Adipose tissue (tissue), 3 donors: ENCODE results near the gene CRTAC1. TPM values are rescaled to one million over a fixed set of nuclear protein-coding genes. Genes with fewer than 3 reads are reported as not detected.

Experiments used
- H3K27ac ChIP-seq: one replicate; pipeline ENCODE4 v1.5.1; 2013; ENCODE audit warnings: low read depth, low read length
- WGBS, 3 donors: extraction: QIAGEN DNeasy Blood & Tissue Kit; methylation state at CpG; one replicate each; pipeline ENCODE4 v1.1.7; 2013; 5-methylcytosine and 5-hydroxymethylcytosine counted together
- polyA plus RNA-seq, 3 donors: library from polyadenylated mRNA; stranded (reverse); fragments of 200-250 nt; gene quantifications; one replicate each; pipeline ENCODE4 v1.2.3, GENCODE V29; 2013
- donor health status: healthy with polysubstance abuse.
- donor health status: Bipolar disorder and iron deficiency.
- donor health status: healthy.

CRTAC1 gene
- polyA plus RNA-seq, 3 donors, result 0.34 to 2.9 (median 0.49) TPM

- no peak overlapping the region for H3K27ac ChIP-seq
- WGBS, 3 donors, result 77 to 84% (median 82%) methylated on average over 17 of the region's 17 CpGs
Observed at GRCh38 chr10:97891497-97892167, 138.8 kb downstream of the CRTAC1 start.

- no peak overlapping the region for H3K27ac ChIP-seq
- 54 to 68% (median 62%) methylated on average over 18 of the region's 18 CpGs for WGBS, 3 donors
Observed at GRCh38 chr10:97889461-97890265, 140.8 kb downstream of the CRTAC1 start.

GRCh38 chr10:97888641-97889262 lies 141.7 kb downstream of the CRTAC1 start:
- WGBS, 3 donors, result 61 to 63% (median 62%) methylated on average over 12 of the region's 12 CpGs
- H3K27ac ChIP-seq, result no peak overlapping the region

GRCh38 chr10:97888134-97888533 lies 142.3 kb downstream of the CRTAC1 start:
- WGBS, 3 donors, result 90 to 96% (median 94%) methylated on average over 7 of the region's 7 CpGs
- no peak overlapping the region for H3K27ac ChIP-seq

- 80 to 87% (median 81%) methylated on average over 6 of the region's 6 CpGs for WGBS, 3 donors
- H3K27ac ChIP-seq, result no peak overlapping the region
Observed at GRCh38 chr10:97887399-97887798, 143.0 kb downstream of the CRTAC1 start.

- H3K27ac ChIP-seq, result no peak overlapping the region
- whole genome bisulfite sequencing, 3 donors, result 55 to 81% (median 65%) methylated on average over 5 of the region's 5 CpGs
Observed at GRCh38 chr10:97886286-97886685, 144.1 kb downstream of the CRTAC1 start.

- 54 to 80% (median 66%) methylated on average over 3 of the region's 3 CpGs for WGBS, 3 donors
Observed at GRCh38 chr10:97883092-97883485, 147.3 kb downstream of the CRTAC1 start.

GRCh38 chr10:97882142-97883091 lies 148.0 kb downstream of the CRTAC1 start:
- no peak overlapping the region for H3K27ac ChIP-seq

More at GRCh38 chr10:97883092-97883485, 147.3 kb downstream of the CRTAC1 start:
- H3K27ac ChIP-seq, result no peak overlapping the region

GRCh38 chr10:97880109-97880508 lies 150.3 kb downstream of the CRTAC1 start:
- 94 to 96% (median 95%) methylated on average over 10 of the region's 10 CpGs for WGBS, 3 donors
- H3K27ac ChIP-seq, result no peak overlapping the region

More at GRCh38 chr10:97882142-97883091, 148.0 kb downstream of the CRTAC1 start:
- 79 to 85% (median 85%) methylated on average over 11 of the region's 11 CpGs for WGBS, 3 donors

- 87 to 95% (median 93%) methylated on average over 5 of the region's 5 CpGs for WGBS, 3 donors
Observed at GRCh38 chr10:97879241-97879640, 151.2 kb downstream of the CRTAC1 start.

GRCh38 chr10:97876402-97876801 lies 154.0 kb downstream of the CRTAC1 start:
- WGBS, 3 donors, result 58 to 71% (median 70%) methylated on average over 4 of the region's 4 CpGs

More at GRCh38 chr10:97879241-97879640, 151.2 kb downstream of the CRTAC1 start:
- H3K27ac ChIP-seq, result no peak overlapping the region

GRCh38 chr10:97875391-97875790 lies 155.0 kb downstream of the CRTAC1 start:
- no peak overlapping the region for H3K27ac ChIP-seq
- 62 to 77% (median 64%) methylated on average over 7 of the region's 7 CpGs for WGBS, 3 donors

More at GRCh38 chr10:97876402-97876801, 154.0 kb downstream of the CRTAC1 start:
- H3K27ac ChIP-seq, result no peak overlapping the region

GRCh38 chr10:97874332-97874731 lies 156.1 kb downstream of the CRTAC1 start:
- WGBS, 3 donors, result 76 to 83% (median 83%) methylated on average over 6 of the region's 6 CpGs
- no peak overlapping the region for H3K27ac ChIP-seq

GRCh38 chr10:97873569-97873968 lies 156.9 kb downstream of the CRTAC1 start:
- no peak overlapping the region for H3K27ac ChIP-seq
- WGBS, 3 donors, result 56 to 72% (median 59%) methylated on average over 6 of the region's 6 CpGs

GRCh38 chr10:97870990-97871389 lies 159.4 kb downstream of the CRTAC1 start:
- no peak overlapping the region for H3K27ac ChIP-seq
- 78 to 85% (median 78%) methylated on average over 8 of the region's 8 CpGs for WGBS, 3 donors

- H3K27ac ChIP-seq, result no peak overlapping the region
- 5 to 18% (median 18%) methylated on average over 19 of the region's 19 CpGs for WGBS, 3 donors
Observed at GRCh38 chr10:97869091-97870042, 161.1 kb downstream of the CRTAC1 start.

GRCh38 chr10:97868134-97868685 lies 162.2 kb downstream of the CRTAC1 start:
- 61 to 84% (median 84%) methylated on average over 4 of the region's 4 CpGs for WGBS, 3 donors
- H3K27ac ChIP-seq, result no peak overlapping the region
